Rectal smooth muscle tissue (tissue), 1 donor: ENCODE results near the gene TBCD.
"Not testable (repeated sequence)": the region's sequence is repeated elsewhere in the genome, so short reads cannot be mapped to it uniquely, and the experiment has no call there.

ENCODE experiments used
- H3K27ac ChIP-seq: one replicate; pipeline ENCODE4 v1.7.0; 2013; ENCODE audit warnings: low read depth, low read length, inconsistent platforms
- H3K27me3 ChIP-seq: one replicate; pipeline ENCODE4 v1.7.0; 2013; ENCODE audit warnings: low read length; ENCODE audit not compliant: control insufficient read depth, insufficient read depth
- H3K36me3 ChIP-seq: one replicate; pipeline ENCODE4 v1.7.0; 2013; ENCODE audit warnings: low read length; ENCODE audit not compliant: control insufficient read depth, insufficient read depth
- H3K4me1 ChIP-seq: one replicate; pipeline ENCODE4 v1.7.0; 2013; ENCODE audit warnings: low read length; ENCODE audit not compliant: control insufficient read depth, insufficient read depth
- H3K4me3 ChIP-seq: one replicate; pipeline ENCODE4 v1.7.0; 2013; ENCODE audit warnings: low read length
- H3K9ac ChIP-seq: one replicate; pipeline ENCODE4 v1.7.0; 2013; ENCODE audit warnings: low read length

TBCD gene

GRCh38 chr17:82979718-82980117 is 227.9 kb downstream of the TBCD start:
- Histone ChIP-seq H3K27ac (no peak overlapping the region), H3K4me1 (no peaks in the 10 kb centered on the region), H3K4me3 (no peak overlapping the region), H3K36me3 (no peaks in the 10 kb centered on the region), H3K27me3 (no peaks in the 10 kb centered on the region), H3K9ac (no peak overlapping the region)

GRCh38 chr17:82980632-82981031 is 228.8 kb downstream of the TBCD start:
- H3K4me1 ChIP-seq, result no peaks in the 10 kb centered on the region
- no peak overlapping the region for H3K9ac ChIP-seq
- no peaks in the 10 kb centered on the region for H3K36me3 ChIP-seq
- H3K4me3 ChIP-seq, result no peak overlapping the region
- no peaks in the 10 kb centered on the region for H3K27me3 ChIP-seq
- no peak overlapping the region for H3K27ac ChIP-seq

GRCh38 chr17:82981141-82981730 is 229.4 kb downstream of the TBCD start:
- Histone ChIP-seq H3K9ac (no peak overlapping the region), H3K4me3 (no peak overlapping the region), H3K27me3 (no peaks in the 10 kb centered on the region), H3K36me3 (no peaks in the 10 kb centered on the region), H3K27ac (no peak overlapping the region), H3K4me1 (no peaks in the 10 kb centered on the region)

DNA sequence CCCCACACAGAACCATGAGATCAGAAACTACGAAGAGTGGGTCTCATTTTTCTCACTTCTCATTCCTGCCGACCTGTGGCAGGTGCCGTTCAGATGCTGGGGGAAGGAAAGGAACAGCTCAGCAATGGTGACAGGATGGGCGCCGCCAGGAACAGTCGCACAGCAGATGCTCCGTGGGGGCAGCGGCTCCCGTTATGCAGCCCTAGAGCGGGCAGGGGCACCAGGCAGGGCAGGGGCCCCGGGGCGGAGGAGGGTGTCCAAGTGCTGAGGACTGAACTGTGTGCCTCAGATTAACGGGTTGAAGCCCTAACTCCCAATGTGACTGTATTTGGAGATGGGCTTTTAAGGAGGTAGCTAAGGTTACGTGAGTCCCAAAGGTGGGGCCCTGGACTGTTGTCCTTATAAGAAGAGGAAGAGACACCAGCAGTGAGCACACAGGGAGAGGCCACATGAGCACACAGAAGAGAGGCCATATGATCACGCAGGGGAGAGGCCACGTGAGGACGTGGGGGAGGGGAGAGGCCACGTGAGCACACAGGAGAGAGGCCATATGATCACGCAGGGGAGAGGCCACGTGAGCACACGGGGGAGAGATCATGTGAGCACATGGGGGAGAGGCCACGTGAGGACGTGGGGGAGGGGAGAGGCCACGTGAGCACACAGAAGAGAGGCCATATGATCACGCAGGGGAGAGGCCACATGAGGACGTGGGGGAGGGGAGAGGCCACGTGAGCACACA is 231.8 kb downstream of the TBCD start:
- Histone ChIP-seq H3K4me1 (no peaks in the 10 kb centered on the region), H3K4me3 (no peak overlapping the region), H3K27ac (no peak overlapping the region), H3K36me3 (no peaks in the 10 kb centered on the region), H3K9ac (no peak overlapping the region), H3K27me3 (no peaks in the 10 kb centered on the region)

DNA sequence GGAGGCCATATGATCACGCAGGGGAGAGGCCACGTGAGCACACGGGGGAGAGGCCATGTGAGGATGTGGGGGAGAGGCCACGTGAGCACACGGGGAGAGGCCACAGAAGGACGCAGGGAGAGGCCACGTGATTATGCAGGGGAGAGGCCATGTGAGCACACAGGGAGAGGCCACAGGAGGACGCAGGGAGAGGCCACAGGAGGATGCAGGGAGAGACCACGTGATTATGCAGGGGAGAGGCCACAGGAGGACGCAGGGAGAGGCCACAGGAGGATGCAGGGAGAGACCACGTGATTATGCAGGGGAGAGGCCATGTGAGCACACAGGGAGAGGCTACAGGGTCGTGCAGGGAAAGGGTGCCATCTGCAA is 232.4 kb downstream of the TBCD start:
- not testable (repeated sequence) for H3K4me1 ChIP-seq, H3K36me3 ChIP-seq, H3K4me3 ChIP-seq, H3K27ac ChIP-seq, H3K27me3 ChIP-seq, H3K9ac ChIP-seq

DNA sequence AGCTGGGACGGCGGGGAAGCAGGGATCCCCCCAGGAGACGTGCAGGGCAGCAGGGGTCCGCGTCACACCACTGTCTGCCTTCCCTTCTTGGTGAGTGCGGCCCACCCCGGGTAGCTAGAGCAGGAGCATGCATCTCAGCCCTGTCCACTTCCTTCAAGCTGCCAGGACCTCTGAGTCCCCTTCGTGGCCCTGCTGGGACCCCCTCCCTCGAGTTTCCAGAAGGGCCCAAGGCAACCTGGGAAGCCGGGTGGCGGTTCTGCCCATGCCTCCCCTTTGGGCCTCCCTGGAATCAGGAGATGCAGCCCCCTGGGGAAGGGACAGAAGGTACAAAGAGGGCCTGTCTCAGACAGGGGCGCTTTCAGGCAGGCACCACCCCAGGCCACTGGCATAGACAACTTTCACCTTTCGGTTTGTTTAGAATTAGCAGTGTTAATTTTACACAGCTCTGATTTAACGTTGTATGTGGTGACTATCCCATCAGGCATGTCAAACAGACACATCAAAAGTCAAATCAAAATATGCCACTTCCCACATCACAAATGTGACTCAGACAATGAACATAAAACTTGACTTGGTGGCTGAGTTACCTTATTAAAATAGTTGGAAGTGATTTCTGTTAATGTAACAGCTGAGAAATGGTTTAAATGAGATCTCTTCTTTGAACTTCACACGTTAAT is 233.0 kb downstream of the TBCD start:
- Histone ChIP-seq H3K27me3 (no peaks in the 10 kb centered on the region), H3K9ac (no peak overlapping the region), H3K4me1 (no peaks in the 10 kb centered on the region), H3K27ac (no peak overlapping the region), H3K4me3 (no peak overlapping the region), H3K36me3 (no peaks in the 10 kb centered on the region)

GRCh38 chr17:82985428-82985805 is 233.6 kb downstream of the TBCD start:
- H3K4me1 ChIP-seq, result no peaks in the 10 kb centered on the region
- H3K9ac ChIP-seq, result no peak overlapping the region
- no peaks in the 10 kb centered on the region for H3K36me3 ChIP-seq
- no peak overlapping the region for H3K27ac ChIP-seq
- H3K27me3 ChIP-seq, result no peaks in the 10 kb centered on the region
- no peak overlapping the region for H3K4me3 ChIP-seq

- Histone ChIP-seq H3K27me3 (no peaks in the 10 kb centered on the region), H3K36me3 (no peaks in the 10 kb centered on the region), H3K4me1 (no peaks in the 10 kb centered on the region), H3K9ac (no peak overlapping the region), H3K27ac (no peak overlapping the region), H3K4me3 (no peak overlapping the region)
Observed at GRCh38 chr17:82985973-82986372, 234.1 kb downstream of the TBCD start.

- not testable (repeated sequence) for H3K27ac ChIP-seq, H3K27me3 ChIP-seq, H3K36me3 ChIP-seq, H3K9ac ChIP-seq, H3K4me3 ChIP-seq, H3K4me1 ChIP-seq
Observed at GRCh38 chr17:82989051-82989450, 237.2 kb downstream of the TBCD start.

GRCh38 chr17:82989881-82990280 is 238.0 kb downstream of the TBCD start:
- Histone ChIP-seq H3K36me3 (no peaks in the 10 kb centered on the region), H3K4me1 (no peaks in the 10 kb centered on the region)

GRCh38 chr17:82993005-82993404 is 241.1 kb downstream of the TBCD start:
- H3K4me3 ChIP-seq, result no peak overlapping the region
- H3K36me3 ChIP-seq, result no peaks in the 10 kb centered on the region
- H3K27ac ChIP-seq, result no peak overlapping the region
- H3K9ac ChIP-seq, result no peak overlapping the region
- no peaks in the 10 kb centered on the region for H3K27me3 ChIP-seq
- no peaks in the 10 kb centered on the region for H3K4me1 ChIP-seq

More at GRCh38 chr17:82989881-82990280, 238.0 kb downstream of the TBCD start:
- Histone ChIP-seq H3K9ac (no peak overlapping the region), H3K4me3 (no peak overlapping the region), H3K27ac (no peak overlapping the region), H3K27me3 (no peaks in the 10 kb centered on the region)
